ENCODE measurements around the gene OR5B17. TPM values are rescaled to one million over a fixed set of nuclear protein-coding genes. Genes with fewer than 3 reads are reported as not detected.
"Not testable (repeated sequence)": the region's sequence is repeated elsewhere in the genome, so short reads cannot be mapped to it uniquely, and the experiment has no call there.

Gene OR5B17
- total and polyA plus RNA-seq, 10 of the 15 experiments (the other 5 are each of a cell fraction or from before 2014, with no cell fraction given), result not detected

DNA sequence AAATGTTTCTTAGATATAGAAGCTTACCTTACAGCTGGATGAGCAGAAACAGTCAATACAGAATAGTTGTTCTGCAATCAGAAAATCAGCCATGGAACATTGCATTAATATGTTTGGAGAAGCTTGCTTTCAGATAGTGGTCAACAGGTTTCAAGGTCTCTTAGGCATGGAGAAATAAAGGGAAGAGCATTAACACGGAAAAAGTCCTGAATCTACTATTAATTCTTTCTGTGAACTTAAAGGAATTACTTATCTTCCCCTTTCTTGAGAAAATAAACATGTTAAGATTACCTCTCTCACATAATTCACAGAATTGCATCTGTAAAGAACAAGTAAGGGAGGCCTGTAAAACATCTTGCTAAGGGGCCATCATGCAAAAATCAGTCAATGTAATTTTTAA, 47.9 kb upstream of the OR5B17 start, which contains the start of gene OR5B3 (continued):
- TF ChIP-seq JUND (IDR thresholded peaks at IDR 0.05; ENCODE audit: low read depth, low read length) (no peak), POLR2AphosphoS5 (IDR thresholded peaks at IDR 0.05; ENCODE audit: low read length) (no peak), PAX8 (IDR thresholded peaks at IDR 0.05) (no peak), LARP7 (IDR thresholded peaks at IDR 0.05) (no peak), YY1 (IDR thresholded peaks at IDR 0.05; ENCODE audit: low read depth, low read length) (no peak), TCF7 (IDR thresholded peaks at IDR 0.05; ENCODE audit: borderline replicate concordance) (no peak), ZSCAN29 (IDR thresholded peaks at IDR 0.05) (no peak), CEBPB (IDR thresholded peaks at IDR 0.05; ENCODE audit: borderline replicate concordance in 1 of 2, low read depth in 2 of 2, low read length in 2 of 2) (no peak), RFX5 (IDR thresholded peaks at IDR 0.05; ENCODE audit: low read depth, low read length) (no peak), SUPT20H (IDR thresholded peaks at IDR 0.05; ENCODE audit: borderline replicate concordance, control insufficient read depth, low read depth, low read length) (no peak), ESRRA (IDR thresholded peaks at IDR 0.05; ENCODE audit: low read length) (no peak)
- TF ChIP-seq, protein P1, sequence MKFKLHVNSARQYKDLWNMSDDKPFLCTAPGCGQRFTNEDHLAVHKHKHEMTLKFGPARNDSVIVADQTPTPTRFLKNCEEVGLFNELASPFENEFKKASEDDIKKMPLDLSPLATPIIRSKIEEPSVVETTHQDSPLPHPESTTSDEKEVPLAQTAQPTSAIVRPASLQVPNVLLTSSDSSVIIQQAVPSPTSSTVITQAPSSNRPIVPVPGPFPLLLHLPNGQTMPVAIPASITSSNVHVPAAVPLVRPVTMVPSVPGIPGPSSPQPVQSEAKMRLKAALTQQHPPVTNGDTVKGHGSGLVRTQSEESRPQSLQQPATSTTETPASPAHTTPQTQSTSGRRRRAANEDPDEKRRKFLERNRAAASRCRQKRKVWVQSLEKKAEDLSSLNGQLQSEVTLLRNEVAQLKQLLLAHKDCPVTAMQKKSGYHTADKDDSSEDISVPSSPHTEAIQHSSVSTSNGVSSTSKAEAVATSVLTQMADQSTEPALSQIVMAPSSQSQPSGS (IDR thresholded peaks at IDR 0.05; ENCODE audit: low read length), result no peak

DNA sequence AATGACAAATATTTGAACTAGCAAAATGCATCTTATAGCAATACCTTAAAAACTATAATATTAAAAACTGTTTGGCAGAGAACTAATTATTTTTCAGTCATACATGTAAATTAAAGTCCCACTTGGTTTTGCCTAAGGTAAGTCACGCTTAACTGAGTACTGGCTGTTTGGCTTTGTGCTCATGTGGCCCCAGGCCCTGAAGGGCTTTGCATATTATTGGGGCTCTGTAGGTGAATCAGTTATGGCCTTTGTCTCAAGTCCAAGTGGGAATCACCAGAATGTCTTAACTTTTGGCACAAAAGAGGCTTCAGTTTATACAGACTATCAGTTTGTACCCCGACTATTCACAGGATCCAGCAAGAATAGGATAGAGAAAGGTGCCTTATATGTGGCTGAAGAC, 40.8 kb upstream of the OR5B17 start:
- SMC1A ChIA-PET (ENCODE audit: uncharacterized antibody, unreplicated experiment); BruUV-seq (replicated peaks): not testable (repeated sequence)

More for the DNA sequence above, 40.8 kb upstream of the OR5B17 start:
- H3K36me3 ChIP-seq (ENCODE audit: control insufficient read depth in 2 of 2, insufficient read depth in 2 of 2, low read length in 1 of 2); H3K9me3 ChIP-seq (replicated peaks; ENCODE audit: control insufficient read depth, insufficient read depth, low read length); in situ Hi-C loops (cut with MboI); H3K4me1 ChIP-seq (ENCODE audit: control insufficient read depth, insufficient read depth, low read length); DNase-seq (ENCODE audit: low read depth, low spot score); FAIRE-seq; CTCF ChIA-PET; H3K4me3 ChIP-seq; intact Hi-C loops (cut with micrococcal nuclease; ENCODE audit: unreplicated experiment); H3K9ac ChIP-seq (ENCODE audit: control insufficient read depth, insufficient read depth, low read length); H3K27ac ChIP-seq (ENCODE audit: control insufficient read depth, insufficient read depth); ATAC-seq; H3K79me2 ChIP-seq (ENCODE audit: control insufficient read depth, insufficient read depth, low read length); RAD21 ChIA-PET (ENCODE audit: unreplicated experiment); H3K4me2 ChIP-seq (ENCODE audit: control insufficient read depth, insufficient read depth); H2AFZ ChIP-seq (ENCODE audit: control insufficient read depth, low read depth, low read length); H3K27me3 ChIP-seq (replicated peaks in 1 of 2; ENCODE audit: control insufficient read depth in 2 of 2, insufficient read depth in 2 of 2, low read length in 1 of 2); H4K20me1 ChIP-seq (ENCODE audit: control insufficient read depth, insufficient read depth); POLR2A ChIA-PET: not testable (repeated sequence)
- no CpG with 5 or more reads among the region's 2 CpGs for WGBS (ENCODE audit: insufficient coverage, insufficient replicate concordance, low lambda C conversion rate, missing lambda C conversion rate)

Measured in GM12878 (cell line).